Renal cortical epithelial cell (primary cell): ENCODE data around the gene ARHGEF7. TPM values are rescaled to one million over a fixed set of nuclear protein-coding genes. Genes with fewer than 3 reads are reported as not detected.
A peak's percentile ranks its signal among the peaks of the same experiment; 100 is the strongest.

Experiments
- DNase-seq: peaks from one replicate; pipeline ENCODE4 v3.0.0-alpha.2; 2011; ENCODE audit warnings: low read depth
- total RNA-seq: library from RNA; depleted of rRNA; stranded (reverse); fragments of >200 nt; gene quantifications from 2 replicates; pipeline ENCODE4 v1.2.3, GENCODE V29; 2014

ARHGEF7 gene
- total RNA-seq, 1 donor from 2014 or later: 37.6 TPM

DNA sequence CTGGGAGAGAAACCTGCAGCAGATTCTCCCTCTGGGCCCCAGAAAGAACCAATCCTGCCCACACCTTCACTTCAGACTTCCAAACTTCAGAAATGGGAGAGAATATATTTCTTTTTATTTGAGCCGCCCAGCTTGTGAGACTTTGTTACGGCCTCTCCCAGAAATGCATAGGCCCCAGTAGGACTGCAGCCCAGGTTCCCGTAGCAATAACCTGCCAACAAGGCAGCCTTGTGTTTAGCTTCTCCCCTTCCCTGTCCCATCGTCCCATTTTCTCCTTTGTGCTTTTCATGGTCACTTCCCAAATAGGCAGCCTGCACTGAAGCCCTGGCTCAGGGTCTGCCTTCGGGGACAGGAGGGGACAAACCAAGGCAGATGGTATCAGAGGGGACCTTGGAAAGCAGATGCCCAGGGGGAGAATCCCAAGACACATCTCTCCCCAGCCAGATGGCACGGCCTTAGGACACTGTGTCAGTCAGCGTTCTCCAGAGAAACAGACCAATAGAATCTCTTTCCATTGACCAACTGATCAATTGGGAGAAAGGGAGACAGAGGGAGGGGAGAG is 3.7 kb upstream of the ARHGEF7 start:
- DNase-seq: no peak

DNA sequence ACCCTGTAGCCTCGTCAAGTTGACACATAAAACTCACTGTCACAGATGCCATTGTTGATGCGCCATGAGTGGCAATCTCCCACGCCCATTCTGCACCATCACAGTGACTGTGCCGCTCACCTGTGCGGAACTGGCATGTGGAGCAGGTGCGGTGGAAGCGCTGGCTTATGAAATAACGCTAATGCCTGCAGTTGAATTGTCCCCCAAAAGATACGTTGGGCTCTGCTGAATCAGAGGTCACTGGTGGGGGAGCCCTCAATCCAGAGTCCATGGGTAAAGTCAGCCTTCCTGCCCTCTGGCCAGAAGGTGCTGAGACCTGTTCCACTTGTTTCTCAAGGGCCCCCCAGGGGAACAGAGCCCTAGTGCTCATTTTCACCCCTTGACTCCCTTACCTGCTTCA is 2.9 kb upstream of the ARHGEF7 start:
- no peak for DNase-seq

DNA sequence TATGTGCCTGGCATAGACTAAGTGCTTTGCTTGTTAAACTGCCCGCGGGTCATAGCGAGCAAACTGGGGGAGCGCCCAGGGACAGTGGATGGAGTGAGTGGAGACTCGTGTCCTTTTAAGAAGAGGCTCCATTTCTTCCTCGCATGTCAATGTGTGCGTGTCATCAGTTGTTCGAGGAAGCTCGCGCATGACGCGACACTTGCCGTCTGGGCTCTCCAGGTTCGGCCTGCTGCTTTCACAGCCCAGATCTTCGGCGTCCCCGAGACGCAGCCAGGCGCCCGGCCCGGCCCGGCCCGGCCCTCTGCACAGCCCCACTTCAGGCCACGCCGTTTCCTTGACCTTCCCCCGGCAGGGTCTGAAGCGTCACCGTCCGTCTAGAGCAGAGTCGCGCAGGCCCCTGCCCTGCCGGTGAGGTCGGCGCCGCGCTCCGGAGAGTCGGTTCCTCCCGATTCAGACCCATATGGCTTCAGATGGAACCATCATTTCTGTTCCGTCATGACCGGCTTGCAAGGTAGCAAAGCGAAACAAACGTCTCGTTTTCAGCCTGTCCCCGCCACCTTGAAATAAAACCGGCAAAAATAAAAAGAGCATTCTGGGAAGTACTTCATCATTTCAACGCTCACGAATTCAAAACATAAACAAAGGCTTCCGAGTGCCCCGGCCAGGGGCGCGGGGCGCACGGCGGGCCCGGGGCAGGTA is 599 bp upstream of the ARHGEF7 start:
- peak; percentile 4 for DNase-seq

DNA sequence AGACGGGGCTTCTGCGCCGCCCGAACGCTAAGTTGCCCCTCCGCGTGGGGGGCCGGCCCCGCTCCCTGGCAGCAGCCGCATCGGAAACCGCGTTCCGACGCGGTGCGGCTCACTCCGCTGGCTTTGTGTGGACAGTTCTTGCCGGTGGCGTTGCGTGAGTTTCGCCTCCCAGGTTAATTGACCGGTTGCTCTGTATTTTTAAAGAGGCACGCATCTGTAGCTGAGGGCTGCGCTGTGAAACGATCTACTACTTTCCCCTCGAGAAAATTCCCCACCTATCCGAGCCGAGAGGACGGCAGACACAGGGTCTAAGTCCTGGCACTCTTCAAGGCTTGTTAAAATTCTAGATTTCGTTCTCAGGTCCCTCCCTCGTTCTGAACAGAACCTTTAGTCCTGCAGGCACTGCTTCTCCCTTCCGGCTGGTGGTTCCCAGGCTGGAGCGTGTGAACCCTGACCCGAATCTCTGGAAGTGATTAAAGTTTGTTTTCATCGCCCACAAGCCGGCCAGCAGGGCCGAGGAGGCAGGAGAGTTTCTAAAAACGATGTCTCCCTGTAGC is 933 bp downstream of the ARHGEF7 start:
- DNase-seq: peak; percentile 21

DNA sequence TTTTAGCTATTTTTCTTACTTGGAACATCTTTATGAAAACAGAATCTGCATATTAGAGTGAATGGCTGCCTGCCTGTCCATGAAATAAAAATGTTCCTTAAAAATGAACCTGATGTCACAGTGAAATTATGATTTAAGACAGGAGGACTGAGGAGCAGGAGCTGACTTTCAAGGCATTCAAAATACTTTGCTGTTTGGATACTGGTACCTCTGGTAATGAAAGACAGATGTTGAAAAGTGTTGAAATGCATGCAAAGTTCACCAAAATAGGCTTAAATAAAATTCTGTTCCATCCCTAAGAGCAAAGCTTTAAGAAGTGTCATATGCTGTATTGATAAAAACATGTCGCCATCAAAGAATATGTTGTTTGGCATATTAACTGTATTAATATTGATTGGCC is 1.7 kb downstream of the ARHGEF7 start:
- DNase-seq: no peak

DNA sequence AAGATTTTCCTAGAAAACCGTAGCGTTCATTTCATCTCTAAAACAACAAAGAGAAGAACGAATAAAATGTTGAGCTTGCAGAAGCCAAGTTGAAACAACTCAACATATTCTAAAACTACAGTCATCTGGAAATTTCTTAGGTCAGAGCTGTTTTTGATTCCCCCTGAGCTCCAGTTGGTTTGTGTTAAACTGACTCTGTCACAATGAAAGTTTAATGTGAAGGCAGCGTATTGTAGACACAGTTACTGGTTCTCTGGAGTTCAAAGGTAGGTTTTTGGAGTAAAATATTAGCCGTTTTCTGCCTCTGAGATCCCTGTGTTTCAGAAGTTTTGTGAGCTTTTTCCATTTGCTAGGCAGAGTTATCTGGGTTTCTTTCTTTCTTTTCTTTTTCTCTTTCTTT is 2.2 kb downstream of the ARHGEF7 start:
- no peak for DNase-seq

DNA sequence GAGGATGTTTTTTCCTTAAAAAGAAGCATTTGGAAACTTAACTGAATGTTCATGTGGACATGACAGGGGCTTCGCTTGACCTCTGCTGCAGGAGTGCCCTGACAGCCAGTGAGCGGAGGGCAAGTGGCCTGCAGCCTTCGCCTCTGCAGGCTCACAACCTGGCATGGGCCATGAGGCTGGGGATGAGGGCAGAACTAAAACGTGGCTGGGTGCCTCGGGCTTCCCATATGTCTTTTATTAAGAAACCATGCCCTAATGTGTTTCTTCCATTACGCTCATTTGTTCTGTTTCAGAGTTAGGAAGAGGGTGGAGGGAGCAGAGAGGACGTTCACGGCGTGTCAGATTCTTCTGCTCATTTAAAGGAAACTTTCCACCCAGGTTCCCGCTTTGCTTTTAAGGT is 2.9 kb downstream of the ARHGEF7 start:
- no peak for DNase-seq

DNA sequence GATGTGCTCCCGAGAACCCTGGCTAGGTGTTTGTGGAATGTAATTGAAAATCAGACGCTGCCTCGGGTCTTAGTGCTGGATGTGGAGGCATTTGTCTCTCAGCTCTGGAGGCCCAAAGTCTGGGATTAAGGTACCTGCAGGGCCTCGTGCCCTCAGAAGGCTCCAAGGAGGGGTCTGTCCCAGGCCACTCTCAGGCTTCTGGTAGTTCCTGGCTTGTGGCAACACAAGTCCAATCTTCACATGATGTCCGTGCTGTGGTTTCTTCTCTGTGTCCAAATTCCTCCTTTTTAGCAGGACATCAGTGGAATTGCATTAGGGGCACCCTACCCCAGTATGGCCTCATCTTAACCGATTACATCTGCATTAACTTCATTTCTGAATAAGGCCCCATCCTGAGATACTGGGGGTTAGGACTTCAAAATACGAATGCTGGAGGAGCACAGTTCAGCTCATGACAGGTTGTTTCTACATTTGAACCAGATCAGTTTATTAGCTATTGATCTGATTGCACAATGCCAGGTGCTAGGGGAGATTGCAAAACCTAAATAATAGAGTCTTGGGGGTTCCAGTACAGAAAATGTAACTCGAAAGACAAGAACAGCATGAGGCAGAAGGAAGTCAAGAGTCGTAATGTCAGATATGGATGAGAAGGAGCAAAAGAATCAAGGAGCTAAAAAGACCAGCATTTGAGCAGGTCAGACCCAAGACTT is 3.9 kb downstream of the ARHGEF7 start:
- DNase-seq: no peak

DNA sequence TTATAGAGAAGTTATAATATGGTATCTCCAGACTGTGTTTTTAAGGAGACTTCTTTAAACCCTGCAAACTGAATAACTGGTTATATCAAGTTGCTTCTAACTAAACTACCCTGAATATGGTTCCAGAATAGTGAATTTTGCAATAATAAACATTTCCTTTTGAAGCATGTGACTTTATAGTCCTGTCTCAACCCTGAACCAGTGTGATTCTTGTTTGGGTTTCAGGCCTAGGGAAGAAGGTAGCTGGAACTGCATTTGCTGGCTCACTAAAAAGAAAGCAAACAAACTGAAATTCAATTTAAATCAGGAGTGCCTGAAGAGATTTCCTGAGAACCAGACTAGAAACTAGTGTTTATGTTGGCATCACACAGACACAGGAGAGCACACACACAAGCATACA is 4.9 kb downstream of the ARHGEF7 start:
- DNase-seq: no peak

DNA sequence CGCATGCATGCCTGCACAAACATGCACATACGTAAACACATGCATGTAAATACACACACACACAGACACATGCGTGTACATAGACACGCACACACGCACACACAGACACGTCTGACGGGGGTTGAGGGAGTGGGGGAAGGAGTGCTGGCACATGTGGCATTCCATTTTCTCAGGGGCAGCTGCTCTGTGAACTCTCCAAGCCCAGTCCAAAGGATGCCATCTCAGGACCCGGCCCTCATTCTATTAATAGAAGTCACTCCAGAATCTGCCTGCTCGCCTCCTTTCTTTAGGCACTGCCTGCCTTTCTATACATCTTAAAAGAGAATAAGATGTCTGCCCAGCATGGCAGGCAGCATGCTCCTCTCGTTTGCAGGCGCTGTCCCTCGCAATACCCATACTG is 5.3 kb downstream of the ARHGEF7 start:
- DNase-seq: no peak

DNA sequence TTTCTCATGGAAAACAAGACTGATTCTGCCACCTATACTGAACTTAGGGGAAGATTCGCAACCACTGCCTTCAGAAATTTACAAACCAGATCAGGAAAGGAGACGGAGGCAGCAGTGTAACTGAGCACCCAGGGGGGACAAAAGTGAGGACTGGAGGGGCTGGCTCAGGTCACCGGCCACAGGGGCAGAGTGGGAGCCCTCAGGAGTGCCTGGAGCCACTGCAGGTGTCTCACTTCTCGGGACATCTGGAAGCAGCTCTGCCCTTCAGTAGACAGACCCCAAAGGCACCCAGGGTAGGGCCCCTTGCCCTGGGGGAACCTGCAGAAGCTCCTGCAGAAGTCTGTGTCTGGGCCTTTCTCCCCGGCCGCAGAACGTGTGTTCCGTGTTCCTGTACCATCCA is 5.8 kb downstream of the ARHGEF7 start:
- no peak for DNase-seq

DNA sequence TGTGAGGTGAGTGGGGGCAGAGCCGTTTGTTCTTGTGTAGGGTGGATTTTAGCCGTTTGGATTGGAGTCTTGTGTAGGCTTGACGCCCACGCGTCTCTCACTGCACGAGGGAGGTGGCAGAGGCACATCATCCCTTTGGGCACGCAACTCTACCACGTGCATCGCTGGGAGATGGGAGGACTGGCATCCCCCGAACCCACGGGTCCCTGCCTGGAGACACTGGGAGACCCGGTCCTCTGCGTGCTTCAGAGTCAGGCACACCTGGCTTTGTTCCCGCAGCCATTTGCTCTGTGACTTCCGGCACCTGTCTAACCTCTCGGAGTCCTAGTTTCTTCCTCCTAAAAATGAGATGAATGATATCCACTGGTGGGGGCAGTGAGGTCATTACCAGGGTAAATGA is 6.4 kb downstream of the ARHGEF7 start:
- no peak for DNase-seq

DNA sequence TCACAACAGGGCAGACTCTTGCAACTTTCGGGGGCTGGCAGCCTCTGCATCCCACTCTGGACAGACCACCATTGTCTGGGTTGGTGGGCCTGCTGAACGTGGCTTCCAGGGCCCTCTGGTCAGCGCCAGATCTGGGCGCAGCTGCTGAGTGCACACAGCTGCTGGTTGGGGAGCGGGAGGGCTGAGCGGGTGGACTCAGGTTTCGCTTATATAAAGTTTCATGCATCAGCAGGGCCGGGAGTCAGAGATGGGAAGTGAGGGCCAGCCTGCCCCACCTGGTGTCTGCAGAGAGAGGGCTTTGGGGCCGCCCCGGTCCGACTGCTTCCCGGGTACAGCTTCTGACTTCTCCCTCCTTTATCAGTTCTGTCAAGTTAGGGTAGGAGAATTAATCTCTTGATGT is 6.9 kb downstream of the ARHGEF7 start:
- DNase-seq: no peak

DNA sequence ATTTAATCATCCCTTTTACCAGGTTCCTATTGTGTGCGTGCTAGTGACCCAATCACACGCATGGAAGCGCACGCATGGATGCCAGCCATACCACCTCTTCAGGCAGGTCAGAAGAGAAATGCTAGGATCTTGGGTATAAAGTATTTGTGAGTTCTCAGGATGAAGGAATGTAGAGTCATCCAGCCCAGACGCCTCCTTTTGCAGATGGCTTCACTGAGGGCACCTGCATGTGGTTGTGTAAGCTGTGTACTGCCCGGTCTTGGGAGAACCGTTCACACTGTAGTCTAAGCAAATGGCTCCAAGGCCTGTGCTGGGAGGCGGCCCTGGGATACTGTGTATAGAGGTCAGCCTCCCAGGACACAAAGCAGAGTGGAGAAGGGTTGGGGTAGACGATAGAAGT is 7.5 kb downstream of the ARHGEF7 start:
- DNase-seq: no peak

DNA sequence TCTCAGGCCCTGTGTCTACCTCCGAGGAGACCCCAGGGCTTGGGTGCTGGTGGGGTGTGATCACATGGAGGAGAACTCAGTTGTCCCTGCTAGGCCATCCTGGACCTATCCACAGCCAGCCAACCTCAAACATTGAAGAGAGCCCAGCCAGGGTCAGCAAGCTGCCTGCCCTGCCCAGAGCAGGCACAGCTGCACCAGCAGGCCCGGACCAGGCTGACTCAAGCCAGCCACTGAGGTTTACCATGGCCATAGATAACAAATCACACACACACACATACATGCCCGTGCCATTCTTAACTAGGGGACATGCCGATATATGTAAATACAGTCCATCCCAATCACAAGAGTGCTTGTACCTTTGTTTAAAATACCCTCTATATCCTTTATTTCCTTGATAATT is 8.1 kb downstream of the ARHGEF7 start:
- DNase-seq: no peak

DNA sequence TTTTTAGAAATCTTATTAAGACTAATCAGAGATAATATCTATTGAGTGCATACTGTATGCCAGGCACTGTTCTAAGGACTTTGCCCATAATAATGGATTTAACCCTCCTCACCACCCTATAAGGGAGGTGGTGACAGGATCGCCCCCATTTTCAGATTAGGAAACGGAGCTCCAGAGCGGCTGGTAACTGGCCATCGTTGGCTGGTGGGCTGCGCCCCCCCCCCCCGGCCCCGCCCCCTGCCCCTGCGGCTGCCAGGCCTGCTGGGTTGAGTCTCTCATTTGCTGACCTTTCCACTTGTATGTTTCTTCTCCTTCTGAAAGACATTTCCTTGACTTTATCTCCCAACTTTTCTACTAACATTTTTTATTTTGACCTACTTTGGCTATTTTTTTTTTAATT is 8.5 kb downstream of the ARHGEF7 start:
- DNase-seq: no peak

DNA sequence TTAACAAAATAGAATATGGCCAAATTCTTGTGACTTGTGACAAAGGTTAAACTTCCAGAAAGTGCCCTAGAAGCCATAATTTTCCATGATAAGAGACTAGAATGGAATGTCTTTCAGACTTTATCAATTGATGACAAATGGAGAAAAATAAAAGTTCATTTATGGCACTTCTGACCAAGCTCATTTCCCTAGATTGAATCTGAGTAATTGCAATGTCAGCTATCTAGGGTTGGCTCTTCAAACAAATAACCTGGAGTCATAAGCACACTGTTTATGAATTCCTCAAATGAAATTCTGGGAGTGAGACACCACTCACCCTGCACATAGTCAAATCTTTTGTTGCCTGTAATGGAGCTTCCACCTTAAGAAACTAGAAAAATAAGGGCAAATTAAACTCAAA is 11.4 kb downstream of the ARHGEF7 start:
- no peak for DNase-seq

DNA sequence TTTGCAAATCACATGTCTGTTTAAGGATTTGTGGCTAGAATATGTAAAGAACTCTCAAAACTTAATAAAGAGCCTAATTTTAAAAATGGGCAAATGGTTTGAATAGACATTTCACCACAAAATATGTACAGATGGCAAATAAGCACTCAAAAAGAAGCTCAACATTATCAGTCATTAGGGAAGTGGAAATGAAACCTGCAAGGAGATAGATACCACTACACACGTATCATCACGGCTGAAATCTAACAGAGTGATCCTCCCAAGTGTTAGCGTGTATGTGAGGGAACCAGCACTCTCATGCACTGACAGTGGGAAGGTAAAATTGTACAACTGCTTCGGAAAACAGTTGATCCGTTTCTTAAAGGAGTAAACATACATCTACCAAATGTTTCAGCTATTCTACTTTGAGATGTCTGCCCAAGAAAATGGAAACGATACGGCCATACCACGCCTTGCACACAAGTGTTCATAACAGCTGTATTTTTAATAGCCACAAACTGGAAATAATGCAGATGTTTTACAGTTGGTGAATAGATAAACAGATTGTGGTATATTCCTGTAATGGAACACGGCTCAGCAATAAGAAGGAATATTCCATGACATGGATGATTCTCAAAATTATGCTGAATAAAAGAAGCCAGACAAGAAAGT is 14.5 kb downstream of the ARHGEF7 start:
- DNase-seq: no peak

DNA sequence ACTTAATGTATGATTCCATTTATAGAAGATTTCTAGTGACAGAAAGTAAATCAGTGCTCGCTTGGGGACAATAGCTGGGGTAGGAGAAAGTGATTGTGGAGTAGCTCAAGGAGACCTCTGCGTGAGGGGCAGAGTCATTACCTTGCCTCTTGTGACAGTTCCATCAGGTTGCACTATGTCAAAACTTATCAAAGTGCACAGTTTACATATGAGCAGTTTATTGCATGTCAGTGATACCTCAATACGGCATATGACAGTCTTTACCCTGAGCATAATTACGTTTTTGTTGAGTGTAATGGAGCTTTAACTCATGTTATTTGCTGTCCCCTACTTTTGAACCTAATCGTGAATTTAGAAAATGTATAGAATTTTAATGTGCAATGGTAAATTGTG is 15.0 kb downstream of the ARHGEF7 start:
- no peak for DNase-seq

DNA sequence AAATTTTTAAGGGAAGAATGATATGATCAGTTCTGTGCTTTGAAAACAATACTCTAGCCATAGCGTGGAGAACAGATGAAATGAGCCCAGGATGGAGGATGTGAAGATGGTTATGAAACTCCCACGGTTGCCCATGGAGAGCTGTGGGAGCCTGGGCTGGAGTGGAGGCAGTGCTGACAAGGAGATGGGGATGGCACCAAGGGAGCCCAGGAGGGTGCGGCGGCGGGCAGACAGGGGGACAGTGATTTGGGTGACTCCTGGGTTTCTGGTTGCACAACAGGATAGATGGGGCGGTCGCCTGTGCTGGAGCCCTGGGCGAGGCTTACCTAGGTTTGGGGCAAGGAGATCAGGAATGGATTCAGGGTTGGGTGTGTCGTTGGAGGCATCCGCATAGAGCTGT is 15.9 kb downstream of the ARHGEF7 start:
- no peak for DNase-seq

DNA sequence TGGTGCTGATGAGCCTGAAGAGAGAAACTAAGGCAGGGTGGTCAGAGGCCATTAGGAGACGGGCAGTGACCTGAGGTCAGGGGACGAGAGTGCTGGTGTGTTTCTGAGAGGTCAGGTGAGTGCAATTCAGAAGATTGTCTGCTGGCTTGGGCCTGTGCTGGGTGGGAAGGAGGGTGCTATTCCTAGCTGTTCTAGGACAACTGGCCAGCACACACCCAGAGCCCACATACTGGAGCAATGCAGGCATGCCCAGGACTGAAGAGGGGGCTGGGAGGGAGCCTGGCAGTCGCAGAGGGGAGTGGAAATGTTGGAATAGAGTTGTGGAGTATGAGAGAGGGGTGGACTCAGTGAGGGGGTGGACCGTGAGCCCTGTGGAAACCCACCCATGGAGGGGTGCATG is 16.5 kb downstream of the ARHGEF7 start:
- DNase-seq: no peak

DNA sequence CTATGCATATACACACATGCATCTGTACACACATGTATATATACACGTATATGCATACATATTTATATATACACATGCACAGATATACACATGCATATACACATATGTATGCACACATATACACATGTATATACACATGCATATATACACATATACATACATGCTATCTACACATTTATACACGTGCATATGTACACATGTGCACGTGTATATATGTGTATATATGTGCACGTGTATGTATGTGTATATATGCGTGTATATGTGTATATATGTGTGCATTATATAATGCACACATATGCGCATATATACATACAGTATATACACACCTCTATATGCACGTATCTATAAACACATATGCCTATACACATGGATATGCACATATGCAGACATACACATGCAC is 17.8 kb downstream of the ARHGEF7 start:
- no peak for DNase-seq

DNA sequence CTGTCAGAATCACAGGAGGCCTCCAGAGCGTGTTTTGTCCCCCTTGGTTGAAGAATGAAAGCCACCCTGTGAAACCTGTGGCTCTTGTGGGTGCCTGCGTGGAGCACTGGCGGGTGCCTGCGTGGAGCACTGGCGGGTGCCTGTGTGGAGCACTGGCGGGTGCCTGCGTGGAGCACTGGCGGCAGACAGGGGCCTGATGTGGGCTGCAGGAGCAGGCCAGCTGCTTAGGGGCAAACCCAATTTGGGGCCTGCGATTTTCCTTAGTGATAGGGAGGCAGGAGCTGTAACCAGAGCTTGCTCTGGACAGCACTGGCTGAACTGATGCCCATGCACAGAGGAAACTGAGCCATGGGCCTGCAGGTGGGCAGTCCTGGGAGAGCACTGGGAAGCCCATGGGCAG is 24.3 kb downstream of the ARHGEF7 start:
- DNase-seq: no peak
